Loucy (cell line): ENCODE measurements around the gene DDX52.

Source experiments
- CTCF ChIP-seq: fragments of 200-600 bp; sonication (generic); conservative IDR thresholded peaks from 2 replicates; pipeline ENCODE4 v1.5.1; 2014; ENCODE audit warnings: mild to moderate bottlenecking, antibody characterized with exemption, low read length
- EZH2phosphoT487 ChIP-seq: fragments of 200-600 bp; IDR thresholded peaks from 2 replicates; pipeline ENCODE4 v1.6.1; 2018; ENCODE audit warnings: antibody characterized with exemption, mild to moderate bottlenecking, moderate library complexity, borderline replicate concordance

GRCh38 chr17:37592291-37592690, 51.0 kb downstream of the DDX52 start:
- no peak for TF ChIP-seq CTCF
- TF ChIP-seq EZH2phosphoT487 = no peak
